Caco-2 (cell line): ENCODE results near the gene PITPNM3. TPM values are rescaled to one million over a fixed set of nuclear protein-coding genes. Genes with fewer than 3 reads are reported as not detected.

Source experiments
- BruUV-seq: library from RNA; stranded (reverse); fragments of 400-500 nt; replicated peaks from 2 replicates; lab custom pipeline; 2021; lab: Mats Ljungman, UMichigan
- CTCF ChIA-PET: fragments of 300-600 bp; sonication (Branson Sonifier 250); formaldehyde crosslinking; loops from one replicate; lab custom pipeline; 2022; ENCODE audit warnings: antibody characterized with exemption; lab: Charles Lee
- POLR2A ChIA-PET: fragments of 300-600 bp; sonication (Branson Sonifier 250); formaldehyde crosslinking; loops from one replicate; lab custom pipeline; 2022; ENCODE audit warnings: antibody characterized with exemption; lab: Charles Lee
- DNase-seq, 2 experiments: peaks; one replicate each; pipeline versions ENCODE4 v3.0.0 to v3.0.0-alpha.2; 2020 to 2022
- H3K27me3 ChIP-seq: replicated peaks from 2 replicates; pipeline ENCODE4 v1.6.0; 2011; ENCODE audit warnings: low read length; ENCODE audit not compliant: control insufficient read depth, insufficient read depth
- H3K36me3 ChIP-seq: 2 replicates; pipeline ENCODE4 v1.5.1; 2011; ENCODE audit warnings: low read length; ENCODE audit not compliant: control insufficient read depth, insufficient read depth
- H3K4me1 ChIP-seq: fragments of 250-450 bp; sonication (Bioruptor Pico); 2 replicates; pipeline ENCODE4 v1.5.1; 2020; ENCODE audit warnings: mild to moderate bottlenecking
- H3K4me3 ChIP-seq: 2 replicates; pipeline ENCODE4 v1.5.1; 2011; ENCODE audit warnings: low read depth, mild to moderate bottlenecking, control low read depth, low read length
- H3K9me3 ChIP-seq: fragments of 250-450 bp; sonication (Bioruptor Pico); 2 replicates; pipeline ENCODE4 v1.5.1; 2020; ENCODE audit warnings: mild to moderate bottlenecking, moderate library complexity
- H3K27ac Mint-ChIP-seq: one replicate; pipeline ENCODE4 v1.8.0; 2022; ENCODE audit warnings: mixed read lengths; ENCODE audit not compliant: unreplicated experiment
- H3K27me3 Mint-ChIP-seq: one replicate; pipeline ENCODE4 v1.8.0; 2022; ENCODE audit warnings: mixed read lengths; ENCODE audit not compliant: insufficient read depth, unreplicated experiment
- H3K36me3 Mint-ChIP-seq: one replicate; pipeline ENCODE4 v1.8.0; 2022; ENCODE audit warnings: mild to moderate bottlenecking, mixed read lengths; ENCODE audit not compliant: insufficient read depth, unreplicated experiment
- H3K4me1 Mint-ChIP-seq: one replicate; pipeline ENCODE4 v1.8.0; 2022; ENCODE audit warnings: low read depth, mixed read lengths; ENCODE audit not compliant: unreplicated experiment
- H3K4me3 Mint-ChIP-seq: one replicate; pipeline ENCODE4 v1.8.0; 2022; ENCODE audit warnings: mild to moderate bottlenecking, moderate library complexity, mixed read lengths; ENCODE audit not compliant: unreplicated experiment
- H3K9me3 Mint-ChIP-seq: one replicate; pipeline ENCODE4 v1.8.0; 2022; ENCODE audit warnings: mixed read lengths; ENCODE audit not compliant: unreplicated experiment
- CTCF ChIP-seq, 2 experiments: fragments of 200-600 bp in 1 of 2; IDR thresholded peaks; 1 replicate in 1 of 2; 2 replicates in 1 of 2; pipeline versions ENCODE4 v1.5.1 to v1.8.0; 2011 to 2022; ENCODE audit warnings: antibody characterized with exemption in 1 of 2, control low read depth in 1 of 2, inconsistent platforms in 1 of 2, low read depth in 1 of 2, low read length in 1 of 2, mild to moderate bottlenecking in 1 of 2, moderate library complexity in 1 of 2; ENCODE audit not compliant: insufficient read depth in 1 of 2, severe bottlenecking in 1 of 2, unreplicated experiment in 1 of 2
- intact Hi-C: fragments of 100-400 bp; cut with micrococcal nuclease; formaldehyde crosslinking; loops from one replicate; pipeline ENCODE4 v1.10.0; 2022; ENCODE audit not compliant: unreplicated experiment
- total RNA-seq: library from RNA; stranded (reverse); gene quantifications from 2 replicates; pipeline ENCODE4 v1.2.3, GENCODE V29; 2022

The PITPNM3 gene
- total RNA-seq, 1 experiment from 2014 or later = 0.50 TPM

- no peaks in the 10 kb centered on the region for H3K9me3 Mint-ChIP-seq
- Histone ChIP-seq H3K27me3 (no peaks in the 10 kb centered on the region), H3K36me3 (no peaks in the 10 kb centered on the region), H3K4me1 (no peaks in the 10 kb centered on the region), H3K4me3 (no peak overlapping the region), H3K9me3 (no peaks in the 10 kb centered on the region)
- TF ChIP-seq CTCF (IDR thresholded peaks at IDR 0.05; ENCODE audit: insufficient read depth in 1 of 2, low read depth in 1 of 2, low read length in 1 of 2, severe bottlenecking in 1 of 2, unreplicated experiment in 1 of 2) = no peak
- BruUV-seq = no TSS peak
- no peak for DNase-seq
- H3K36me3 Mint-ChIP-seq = no peaks in the 10 kb centered on the region
- no peak overlapping the region for H3K27ac Mint-ChIP-seq
- POLR2A ChIA-PET = no interaction called here
- no peaks in the 10 kb centered on the region for H3K4me1 Mint-ChIP-seq
- H3K4me3 Mint-ChIP-seq = no peak overlapping the region
- CTCF ChIA-PET = no interaction called here
- no peaks in the 10 kb centered on the region for H3K27me3 Mint-ChIP-seq
- intact Hi-C loops = no loop called here
Measured at GRCh38 chr17:6536566-6537065, 19.7 kb downstream of the PITPNM3 start.

- H3K4me1 ChIP-seq = no peaks in the 10 kb centered on the region
- ChIA-PET POLR2A (no interaction called here), CTCF (no interaction called here)
- no TSS peak for BruUV-seq
- intact Hi-C loops = no loop called here
- H3K27me3 ChIP-seq = no peaks in the 10 kb centered on the region
- no peaks in the 10 kb centered on the region for H3K4me1 Mint-ChIP-seq
- H3K36me3 Mint-ChIP-seq = no peaks in the 10 kb centered on the region
- no peak overlapping the region for H3K27ac Mint-ChIP-seq
- H3K4me3 ChIP-seq = no peak overlapping the region
- H3K9me3 Mint-ChIP-seq = no peaks in the 10 kb centered on the region
- DNase-seq = no peak
- no peaks in the 10 kb centered on the region for H3K27me3 Mint-ChIP-seq
- no peaks in the 10 kb centered on the region for H3K36me3 ChIP-seq
- H3K4me3 Mint-ChIP-seq = no peak overlapping the region
- H3K9me3 ChIP-seq = no peaks in the 10 kb centered on the region
- no peak for TF ChIP-seq CTCF (IDR thresholded peaks at IDR 0.05; ENCODE audit: insufficient read depth in 1 of 2, low read depth in 1 of 2, low read length in 1 of 2, severe bottlenecking in 1 of 2, unreplicated experiment in 1 of 2)
Measured at GRCh38 chr17:6536053-6536452, 20.3 kb downstream of the PITPNM3 start.

- intact Hi-C loops = no loop called here
- H3K27ac Mint-ChIP-seq = no peak overlapping the region
- no TSS peak for BruUV-seq
- ChIA-PET CTCF (no interaction called here), POLR2A (no interaction called here)
- no peaks in the 10 kb centered on the region for H3K9me3 Mint-ChIP-seq
- Histone ChIP-seq H3K4me1 (no peaks in the 10 kb centered on the region), H3K4me3 (no peak overlapping the region), H3K27me3 (no peaks in the 10 kb centered on the region), H3K9me3 (no peaks in the 10 kb centered on the region), H3K36me3 (no peaks in the 10 kb centered on the region)
- no peaks in the 10 kb centered on the region for H3K36me3 Mint-ChIP-seq
- DNase-seq = no peak
- no peaks in the 10 kb centered on the region for H3K4me1 Mint-ChIP-seq
- no peak for TF ChIP-seq CTCF (IDR thresholded peaks at IDR 0.05; ENCODE audit: insufficient read depth in 1 of 2, low read depth in 1 of 2, low read length in 1 of 2, severe bottlenecking in 1 of 2, unreplicated experiment in 1 of 2)
- no peak overlapping the region for H3K4me3 Mint-ChIP-seq
- H3K27me3 Mint-ChIP-seq = no peaks in the 10 kb centered on the region
Measured at GRCh38 chr17:6534846-6535514, 21.4 kb downstream of the PITPNM3 start.
